Gastroesophageal sphincter (tissue), 4 donors: ENCODE results near the gene P2RY13. TPM values are rescaled to one million over a fixed set of nuclear protein-coding genes. Genes with fewer than 3 reads are reported as not detected.

Experiments used
- ATAC-seq: fragments of 150-250 bp; one replicate; pipeline ENCODE4 v1.9.1; 2016; ENCODE audit warnings: mild to moderate bottlenecking, moderate library complexity
- H3K27ac ChIP-seq, 4 donors: fragments of 200-600 bp; sonication (generic) in 3 of 4; 1 replicate in 3 of 4; 2 replicates in 1 of 4; pipeline ENCODE4 v1.5.1; 2016 to 2019
- H3K27me3 ChIP-seq: fragments of 200-600 bp; sonication (generic); one replicate; pipeline ENCODE4 v1.5.1; 2019
- H3K36me3 ChIP-seq, 2 donors: fragments of 200-600 bp; sonication (generic); one replicate each; pipeline ENCODE4 v1.5.1; 2019; ENCODE audit warnings: control low read depth in 1 of 2
- H3K4me1 ChIP-seq, 3 donors: fragments of 200-600 bp; sonication (generic); 1 replicate in 2 of 3; 2 replicates in 1 of 3; pipeline ENCODE4 v1.5.1; 2016 to 2019; ENCODE audit warnings: control low read depth in 2 of 3
- H3K4me3 ChIP-seq, 2 donors: fragments of 200-600 bp; sonication (generic); one replicate each; pipeline ENCODE4 v1.5.1; 2019; ENCODE audit warnings: mild to moderate bottlenecking in 1 of 2, moderate library complexity in 1 of 2
- H3K9me3 ChIP-seq, 3 donors: fragments of 200-600 bp; sonication (generic); one replicate each; pipeline ENCODE4 v1.5.1; 2017 to 2019; ENCODE audit warnings: control low read depth in 2 of 3
- CTCF ChIP-seq, 4 experiments: fragments of 200-600 bp in 2 of 4; fragments of 450-650 bp in 2 of 4; sonication (generic) in 1 of 4; IDR thresholded peaks; one replicate each; pipeline ENCODE4 v1.5.1; 2017 to 2019; ENCODE audit warnings: antibody characterized with exemption in 4 of 4, mild to moderate bottlenecking in 2 of 4, moderate library complexity in 2 of 4
- EP300 ChIP-seq: sonication (generic); formaldehyde crosslinking; IDR thresholded peaks from one replicate; pipeline ENCODE4 v1.6.1; 2017; ENCODE audit warnings: antibody characterized with exemption, mild to moderate bottlenecking
- POLR2A ChIP-seq, 2 donors: fragments of 450-650 bp; IDR thresholded peaks; one replicate each; pipeline ENCODE4 v1.6.1; 2017; ENCODE audit warnings: antibody characterized with exemption in 2 of 2, mild to moderate bottlenecking in 2 of 2, moderate library complexity in 1 of 2
- POLR2AphosphoS5 ChIP-seq: sonication (generic); formaldehyde crosslinking; IDR thresholded peaks from one replicate; pipeline ENCODE4 v1.6.1; 2017; ENCODE audit warnings: antibody characterized with exemption
- WGBS, 2 donors: methylation state at CpG; one replicate each; pipeline ENCODE4 v1.1.5; 2018; ENCODE audit warnings: low coverage in 1 of 2; 5-methylcytosine and 5-hydroxymethylcytosine counted together
- total RNA-seq, 4 donors: library from RNA; depleted of rRNA; stranded (reverse); fragments of >200 nt; gene quantifications; one replicate each; pipeline ENCODE4 v1.1.0, GENCODE V29; 2016

Gene P2RY13
- total RNA-seq, 4 donors from 2014 or later = 0.58 to 2.5 (median 1.6) TPM; not detected in 1

- Histone ChIP-seq H3K4me3 (no peak overlapping the region), H3K36me3 (no peaks in the 10 kb centered on the region), H3K27ac (no peak overlapping the region), H3K4me1 (peaks cover 0 to 6% (median 0%) of the 10 kb centered on the region in 3 donors), H3K9me3 (no peaks in the 10 kb centered on the region), H3K27me3 (no peaks in the 10 kb centered on the region)
- WGBS, 2 donors = 78% methylated on average over 1 of the region's 1 CpG; no CpG with 5 or more reads in 1 of the 2 donors
- TF ChIP-seq CTCF (IDR thresholded peaks at IDR 0.05) (no peak), POLR2A (IDR thresholded peaks at IDR 0.05) (no peak), POLR2AphosphoS5 (no peak), EP300 (no peak)
- ATAC-seq = no peak
Measured at GRCh38 chr3:151300539-151300938, 28.8 kb downstream of the P2RY13 start.

- Histone ChIP-seq H3K27me3 (no peaks in the 10 kb centered on the region), H3K36me3 (no peaks in the 10 kb centered on the region), H3K4me3 (no peak overlapping the region), H3K4me1 (no peaks in the 10 kb centered on the region), H3K9me3 (no peaks in the 10 kb centered on the region), H3K27ac (no peak overlapping the region)
- no peak for ATAC-seq
- TF ChIP-seq POLR2A (IDR thresholded peaks at IDR 0.05) = no peak
- no peak for TF ChIP-seq EP300
- TF ChIP-seq CTCF (IDR thresholded peaks at IDR 0.05) = no peak
- TF ChIP-seq POLR2AphosphoS5 = no peak
- WGBS, 2 donors = 85 to 92% methylated on average over 2 of the region's 2 CpGs
Measured at GRCh38 chr3:151299006-151299405, 30.3 kb downstream of the P2RY13 start.

- H3K9me3 ChIP-seq = no peaks in the 10 kb centered on the region
- no peak overlapping the region for H3K27ac ChIP-seq
- 64 to 81% methylated on average over 2 of the region's 2 CpGs for WGBS, 2 donors
- H3K4me3 ChIP-seq = no peak overlapping the region
- TF ChIP-seq POLR2AphosphoS5 (no peak), POLR2A (IDR thresholded peaks at IDR 0.05) (no peak), EP300 (no peak), CTCF (IDR thresholded peaks at IDR 0.05) (no peak)
- ATAC-seq = no peak
- no peaks in the 10 kb centered on the region for H3K27me3 ChIP-seq
- H3K36me3 ChIP-seq = no peaks in the 10 kb centered on the region
- no peaks in the 10 kb centered on the region for H3K4me1 ChIP-seq
Measured at GRCh38 chr3:151297429-151297828, 31.9 kb downstream of the P2RY13 start.

- Histone ChIP-seq H3K27me3 (no peaks in the 10 kb centered on the region), H3K36me3 (no peaks in the 10 kb centered on the region), H3K27ac (no peak overlapping the region), H3K9me3 (no peaks in the 10 kb centered on the region), H3K4me3 (no peak overlapping the region), H3K4me1 (no peaks in the 10 kb centered on the region)
- TF ChIP-seq EP300 (no peak), POLR2AphosphoS5 (no peak), CTCF (IDR thresholded peaks at IDR 0.05) (no peak), POLR2A (IDR thresholded peaks at IDR 0.05) (no peak)
- WGBS, 2 donors = 60 to 70% methylated on average over 1 to 3 of the region's 3 CpGs
- no peak for ATAC-seq
Measured at GRCh38 chr3:151296226-151296625, 33.1 kb downstream of the P2RY13 start.

- no peak overlapping the region for H3K4me3 ChIP-seq
- no peak overlapping the region for H3K27ac ChIP-seq
- H3K4me1 ChIP-seq = no peaks in the 10 kb centered on the region
- H3K36me3 ChIP-seq = no peaks in the 10 kb centered on the region
- no peak for TF ChIP-seq EP300
- no peak for TF ChIP-seq POLR2AphosphoS5
- no peak for TF ChIP-seq POLR2A (IDR thresholded peaks at IDR 0.05)
- TF ChIP-seq CTCF (IDR thresholded peaks at IDR 0.05) = no peak
- no peak for ATAC-seq
- WGBS, 2 donors = 69% methylated on average over 6 of the region's 6 CpGs; no CpG with 5 or more reads in 1 of the 2 donors
- H3K27me3 ChIP-seq = no peaks in the 10 kb centered on the region
- H3K9me3 ChIP-seq = no peaks in the 10 kb centered on the region
Measured at GRCh38 chr3:151293127-151293526, 36.2 kb downstream of the P2RY13 start.
